HTR-8/SVneo (cell line): ENCODE data around the gene SCAMP3.
"Not testable (repeated sequence)": the region's sequence is repeated elsewhere in the genome, so short reads cannot be mapped to it uniquely, and the experiment has no call there.

ENCODE experiments used
- DNase-seq: peaks from one replicate; pipeline ENCODE4 v3.0.0; 2011; ENCODE audit warnings: low spot score, mixed read lengths; ENCODE audit not compliant: insufficient read length
- FAIRE-seq: peaks from 2 replicates; lab custom pipeline; 2011; peaks lifted over from hg19 to GRCh38; lab: Jason Lieb, UNC

Gene SCAMP3

GRCh38 chr1:155256058-155256852 is 5.9 kb downstream of the SCAMP3 start:
- DNase-seq (no peak), FAIRE-seq (no peak)

DNA sequence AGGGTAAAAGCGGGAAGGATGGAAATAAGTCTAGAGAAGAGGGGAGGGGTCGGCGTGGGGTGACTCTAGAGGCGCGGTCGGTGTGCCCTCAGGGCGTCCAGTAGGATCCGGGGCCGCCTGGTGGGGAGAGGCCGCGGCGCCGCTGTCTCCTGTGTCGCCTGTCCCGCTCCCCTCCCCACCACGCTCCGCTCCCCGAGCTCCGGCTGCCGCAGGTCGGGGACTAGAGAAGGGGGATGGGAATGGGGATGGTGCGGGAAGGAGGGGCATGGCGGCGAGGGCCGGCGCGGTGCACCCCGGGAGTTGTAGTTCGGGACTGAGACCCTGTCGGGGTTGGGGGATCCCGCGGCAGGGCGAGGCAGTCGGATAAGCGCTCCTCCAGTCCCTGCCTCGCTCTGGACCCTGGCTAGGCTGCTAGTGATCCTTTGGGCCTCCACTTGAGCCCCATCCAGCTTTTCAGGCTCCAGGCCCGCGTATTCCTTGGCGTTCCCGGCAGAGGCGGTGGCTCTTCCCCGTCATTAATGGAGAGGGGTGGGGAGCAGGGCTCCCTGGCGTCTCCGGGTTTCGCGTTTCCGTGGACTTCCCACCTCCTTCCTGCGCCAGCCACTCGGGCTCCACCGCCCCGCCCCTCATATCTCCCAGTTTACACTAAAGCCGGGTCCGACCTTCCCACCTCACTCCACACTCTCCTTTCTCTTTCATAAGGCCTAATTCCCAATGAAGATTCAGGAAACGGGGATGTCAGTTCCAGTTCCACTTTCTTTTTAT is 6.7 kb downstream of the SCAMP3 start, which contains the start of gene ENTREP3:
Gene ENTREP3, minus strand, starts transcription at position 241 of the 765 bp plus-strand sequence. CDS start 606 bp downstream, outside the sequence.
- peak; percentile 76 for DNase-seq
- FAIRE-seq, result no peak

DNA sequence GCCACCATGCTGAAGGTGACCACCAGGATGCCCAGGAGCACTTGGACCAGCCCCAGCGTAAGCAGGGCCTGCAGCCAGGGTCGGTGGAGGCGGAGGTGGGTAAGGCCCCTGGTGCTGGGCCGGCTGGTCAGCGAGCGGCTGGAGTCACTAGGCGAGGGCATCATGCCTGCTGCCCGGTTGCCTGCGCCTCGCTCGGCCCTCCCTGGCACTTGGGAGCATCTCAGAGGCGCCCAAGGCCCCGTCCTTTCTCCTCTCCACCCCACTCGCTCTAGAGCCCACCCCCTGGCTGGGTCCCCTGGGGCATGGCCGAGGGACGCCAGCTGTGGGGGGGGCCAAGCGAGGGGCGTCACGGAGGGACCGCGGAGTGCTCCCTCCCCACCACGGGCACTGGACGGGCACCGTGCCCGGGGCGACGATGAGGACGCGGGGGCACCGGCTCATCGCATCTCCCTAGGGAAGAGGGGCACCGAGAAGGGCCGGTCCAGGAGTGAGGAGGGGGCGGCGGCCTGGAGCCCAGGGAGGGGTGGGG is 7.4 kb downstream of the SCAMP3 start:
- FAIRE-seq, result no peak
- DNase-seq, result no peak

DNA sequence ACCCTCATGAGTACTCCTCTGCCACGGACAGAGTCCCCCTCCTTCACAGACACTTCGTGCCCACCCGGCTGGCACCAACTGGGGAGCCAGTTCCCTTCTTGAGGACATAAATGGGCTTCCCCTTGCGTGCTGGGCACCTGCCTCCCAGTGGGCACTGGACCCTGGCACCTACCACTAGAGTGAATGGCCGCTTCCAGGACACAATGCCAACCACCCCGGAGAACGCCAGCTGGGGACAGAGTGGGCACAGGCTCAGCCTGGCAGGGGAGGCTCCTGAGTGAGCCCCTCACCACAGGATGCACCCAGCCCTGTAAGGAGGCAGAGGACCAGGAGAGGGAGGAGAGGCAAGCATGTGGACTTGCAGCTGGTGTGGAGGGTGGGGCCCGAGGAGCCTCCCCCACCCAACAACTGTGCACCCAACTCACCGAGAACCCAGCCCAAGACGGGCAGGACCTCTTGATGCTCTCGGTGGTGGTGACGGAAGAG is 7.9 kb downstream of the SCAMP3 start:
- DNase-seq, result no peak
- FAIRE-seq, result no peak

GRCh38 chr1:155253797-155254196 is 8.4 kb downstream of the SCAMP3 start:
- FAIRE-seq (no peak), DNase-seq (no peak)

- DNase-seq (no peak), FAIRE-seq (no peak)
Measured at GRCh38 chr1:155253208-155253607, 9.0 kb downstream of the SCAMP3 start.

- DNase-seq (no peak), FAIRE-seq (no peak)
Measured at GRCh38 chr1:155251566-155251965, 10.6 kb downstream of the SCAMP3 start.

GRCh38 chr1:155250633-155251449 is 11.3 kb downstream of the SCAMP3 start:
- FAIRE-seq (no peak), DNase-seq (peak; percentile 87)

GRCh38 chr1:155250246-155250632 is 11.9 kb downstream of the SCAMP3 start:
- no peak for DNase-seq
- no peak for FAIRE-seq

DNA sequence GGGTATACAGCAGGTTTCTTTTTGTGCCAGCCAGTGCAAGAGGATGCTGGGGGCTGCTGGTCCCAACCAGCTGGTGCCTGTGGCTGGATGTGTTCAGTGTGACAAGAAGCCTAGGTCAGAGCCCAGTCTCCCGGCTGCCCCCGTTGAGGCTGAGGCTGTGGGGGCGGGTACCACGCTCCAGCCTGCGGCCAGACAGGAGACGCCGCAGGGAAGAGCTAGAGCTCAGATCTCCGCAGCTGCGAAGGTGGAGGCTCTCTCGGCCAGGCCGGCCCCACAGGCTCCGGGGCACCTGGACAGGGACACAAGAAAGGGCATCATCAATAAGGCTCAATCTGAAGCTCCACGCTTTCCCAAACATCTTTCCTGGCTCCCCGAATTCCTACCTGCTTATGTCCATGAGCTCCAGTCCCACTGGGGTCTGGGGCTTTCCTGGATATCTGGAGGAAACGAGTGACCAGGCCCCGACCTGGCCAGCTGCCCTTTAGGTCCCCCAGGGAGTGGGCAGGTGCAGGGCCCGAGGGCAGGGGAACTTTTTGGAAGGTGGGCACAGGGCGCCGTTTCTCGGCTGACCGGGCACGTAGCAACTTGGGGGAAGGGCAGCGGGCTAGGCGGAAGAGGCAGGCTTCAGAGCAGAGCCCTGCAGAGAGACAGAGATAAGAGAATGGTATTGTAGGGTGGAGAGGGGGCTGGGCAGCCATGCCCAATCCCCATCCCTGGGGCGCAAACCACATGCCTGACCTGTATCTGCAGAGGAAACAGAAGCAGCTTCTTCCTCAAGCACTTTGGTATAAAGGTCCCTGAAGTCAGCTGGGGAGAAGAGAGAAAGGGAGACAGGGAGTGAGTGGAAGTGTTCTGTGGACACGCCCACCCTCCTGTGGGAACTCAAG is 14.2 kb downstream of the SCAMP3 start:
- DNase-seq (no peak), FAIRE-seq (no peak)

- FAIRE-seq, DNase-seq: not testable (repeated sequence)
Measured at GRCh38 chr1:155246796-155247195, 15.4 kb downstream of the SCAMP3 start.

GRCh38 chr1:155245163-155245524 is 17.0 kb downstream of the SCAMP3 start:
- FAIRE-seq (no peak), DNase-seq (no peak)

GRCh38 chr1:155244368-155245162 is 17.6 kb downstream of the SCAMP3 start:
- FAIRE-seq, result no peak
- DNase-seq, result peak; percentile 94

GRCh38 chr1:155242805-155243358 is 19.3 kb downstream of the SCAMP3 start:
- FAIRE-seq, result no peak
- no peak for DNase-seq

- FAIRE-seq, result no peak
- no peak for DNase-seq
Measured at GRCh38 chr1:155241841-155242264, 20.3 kb downstream of the SCAMP3 start.

GRCh38 chr1:155241069-155241679 is 21.0 kb downstream of the SCAMP3 start:
- DNase-seq, result peak; percentile 72
- no peak for FAIRE-seq

DNA sequence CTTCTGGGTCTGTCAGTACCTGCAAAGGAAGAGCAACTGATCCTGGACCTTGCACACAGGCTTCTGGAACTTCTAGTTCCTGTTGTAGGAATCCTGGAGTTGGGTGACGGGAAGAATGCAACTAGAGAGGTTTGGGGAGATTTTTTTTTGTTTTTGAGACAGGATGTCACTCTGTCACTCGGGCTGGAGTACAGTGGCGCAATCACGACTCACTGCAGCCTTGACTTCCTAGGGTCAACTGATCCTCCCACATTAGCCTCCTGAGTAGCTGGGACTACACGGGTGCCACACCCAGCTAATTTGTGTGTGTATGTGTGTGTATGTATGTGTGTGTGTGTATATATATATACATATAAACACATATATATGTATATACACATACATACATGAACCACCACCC is 25.7 kb downstream of the SCAMP3 start:
- no peak for DNase-seq
- no peak for FAIRE-seq

DNA sequence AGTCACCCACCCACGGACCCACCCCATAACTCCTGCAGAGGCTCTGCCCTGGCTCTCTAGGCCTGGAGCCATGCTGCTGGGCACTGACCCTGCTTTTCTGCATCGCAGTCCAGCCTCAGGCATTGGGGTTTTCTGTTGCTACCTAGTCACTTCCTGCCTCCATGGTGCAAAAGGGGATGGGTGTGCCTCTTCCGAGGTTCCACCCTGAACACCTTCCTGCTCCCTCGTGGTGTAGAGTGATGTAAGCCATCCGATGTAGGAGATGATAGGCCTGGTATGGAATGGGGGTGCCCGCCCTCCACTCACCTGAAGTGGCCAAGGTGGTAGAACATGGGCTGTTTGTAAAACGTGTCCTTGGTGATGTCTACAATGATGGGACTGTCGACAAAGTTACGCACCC is 26.8 kb downstream of the SCAMP3 start:
- not testable (repeated sequence) for DNase-seq, FAIRE-seq
